ENCODE data around the gene CRYBA2.

The CRYBA2 gene

GRCh38 chr2:218958276-218958675 is 34.9 kb downstream of the CRYBA2 start:
- no peak overlapping the region for H3K4me3 ChIP-seq (ENCODE audit: low read depth, low read length)
- no peak for TF ChIP-seq CTCF (IDR thresholded peaks at IDR 0.05; ENCODE audit: low read depth, low read length)
- no peaks in the 10 kb centered on the region for H3K9me3 ChIP-seq (ENCODE audit: severe bottlenecking)
- no peak for DNase-seq
- H3K27me3 ChIP-seq (ENCODE audit: insufficient read depth, low read depth, severe bottlenecking): no peaks in the 10 kb centered on the region
- no peaks in the 10 kb centered on the region; the same call in 1 of the 2 replicates for H3K36me3 ChIP-seq
- H3K27ac ChIP-seq: no peak overlapping the region

GRCh38 chr2:218957671-218958070 is 35.6 kb downstream of the CRYBA2 start:
- Histone ChIP-seq H3K9me3 (ENCODE audit: severe bottlenecking) (no peaks in the 10 kb centered on the region), H3K4me3 (ENCODE audit: low read depth, low read length) (no peak overlapping the region), H3K27ac (no peak overlapping the region), H3K27me3 (ENCODE audit: insufficient read depth, low read depth, severe bottlenecking) (no peaks in the 10 kb centered on the region), H3K36me3 (no peaks in the 10 kb centered on the region; the same call in 1 of the 2 replicates)
- TF ChIP-seq CTCF (IDR thresholded peaks at IDR 0.05; ENCODE audit: low read depth, low read length): no peak
- no peak for DNase-seq

- Histone ChIP-seq H3K27me3 (ENCODE audit: insufficient read depth, low read depth, severe bottlenecking) (no peaks in the 10 kb centered on the region), H3K27ac (peak overlapping the region; percentile 78), H3K9me3 (ENCODE audit: severe bottlenecking) (no peaks in the 10 kb centered on the region), H3K36me3 (peaks cover 2% of the 10 kb centered on the region; the same call in 1 of the 2 replicates), H3K4me3 (ENCODE audit: low read depth, low read length) (no peak overlapping the region)
- peak; percentile 64 for DNase-seq
- TF ChIP-seq CTCF (IDR thresholded peaks at IDR 0.05; ENCODE audit: low read depth, low read length): no peak
These were observed 37.2 kb downstream of the CRYBA2 start for GRCh38 chr2:218956039-218956438.

GRCh38 chr2:218954541-218955300 is 38.5 kb downstream of the CRYBA2 start:
- peak; percentile 59 for DNase-seq
- Histone ChIP-seq H3K27ac (peak overlapping the region; percentile 78), H3K9me3 (ENCODE audit: severe bottlenecking) (no peaks in the 10 kb centered on the region), H3K4me3 (ENCODE audit: low read depth, low read length) (no peak overlapping the region), H3K36me3 (peaks cover 2% of the 10 kb centered on the region; the same call in 1 of the 2 replicates), H3K27me3 (ENCODE audit: insufficient read depth, low read depth, severe bottlenecking) (no peaks in the 10 kb centered on the region)
- no peak for TF ChIP-seq CTCF (IDR thresholded peaks at IDR 0.05; ENCODE audit: low read depth, low read length)

- TF ChIP-seq CTCF (IDR thresholded peaks at IDR 0.05; ENCODE audit: low read depth, low read length): peak; percentile 46
- no peaks in the 10 kb centered on the region for H3K27me3 ChIP-seq (ENCODE audit: insufficient read depth, low read depth, severe bottlenecking)
These were observed 39.8 kb downstream of the CRYBA2 start for GRCh38 chr2:218953366-218953954.

More at GRCh38 chr2:218953366-218953954, 39.8 kb downstream of the CRYBA2 start:
- no peak overlapping the region for H3K27ac ChIP-seq
- H3K36me3 ChIP-seq: peaks cover 2% of the 10 kb centered on the region; the same call in 1 of the 2 replicates
- no peaks in the 10 kb centered on the region for H3K9me3 ChIP-seq (ENCODE audit: severe bottlenecking)
- DNase-seq: peak; percentile 34
- no peak overlapping the region for H3K4me3 ChIP-seq (ENCODE audit: low read depth, low read length)
